Skin of body (tissue), 2 donors: ENCODE measurements around the gene KRT2. TPM values are rescaled to one million over a fixed set of nuclear protein-coding genes. Genes with fewer than 3 reads are reported as not detected.

Experiments
- DNase-seq: peaks from one replicate; lab custom pipeline; 2025; lab: John Stamatoyannopoulos, UW
- total RNA-seq: library from RNA; depleted of rRNA; stranded (reverse); fragments of >200 nt; gene quantifications from one replicate; pipeline ENCODE4 v1.2.3, GENCODE V29; 2014

KRT2 gene
- 12.1 TPM for total RNA-seq

GRCh38 chr12:52651726-52652261 lies at the start of gene KRT2:
TSS of gene KRT2 (minus strand) at chr12:52652211. CDS start at chr12:52652142, 69 bp downstream.
- DNase-seq, result no peak

- DNase-seq, result no peak
Measured at GRCh38 chr12:52701281-52701680, 49.3 kb upstream of the KRT2 start.

GRCh38 chr12:52699960-52700359 lies 47.9 kb upstream of the KRT2 start:
- DNase-seq, result no peak

GRCh38 chr12:52699373-52699772 lies 47.4 kb upstream of the KRT2 start:
- no peak for DNase-seq

- no peak for DNase-seq
Measured at GRCh38 chr12:52698651-52699340, 46.8 kb upstream of the KRT2 start.

- DNase-seq, result no peak
Measured at GRCh38 chr12:52697058-52697582, 45.1 kb upstream of the KRT2 start.

- DNase-seq, result no peak
Measured at GRCh38 chr12:52696588-52696987, 44.6 kb upstream of the KRT2 start.

GRCh38 chr12:52695039-52695438 lies 43.0 kb upstream of the KRT2 start:
- DNase-seq, result no peak

- DNase-seq, result no peak
Measured at GRCh38 chr12:52694151-52694550, 42.1 kb upstream of the KRT2 start.

GRCh38 chr12:52693261-52693660 lies 41.2 kb upstream of the KRT2 start:
- DNase-seq, result no peak

- no peak for DNase-seq
Measured at GRCh38 chr12:52692254-52692653, 40.2 kb upstream of the KRT2 start.

GRCh38 chr12:52691841-52692150 lies 39.8 kb upstream of the KRT2 start:
- DNase-seq, result no peak

- DNase-seq, result no peak
Measured at GRCh38 chr12:52691076-52691840, 39.2 kb upstream of the KRT2 start.

GRCh38 chr12:52690351-52691075 lies 38.5 kb upstream of the KRT2 start:
- no peak for DNase-seq

- DNase-seq, result no peak
Measured at GRCh38 chr12:52689936-52690335, 37.9 kb upstream of the KRT2 start.

GRCh38 chr12:52689239-52689638 lies 37.2 kb upstream of the KRT2 start:
- no peak for DNase-seq

- no peak for DNase-seq
Measured at GRCh38 chr12:52688481-52688880, 36.5 kb upstream of the KRT2 start.

- DNase-seq, result no peak
Measured at GRCh38 chr12:52687497-52688385, 35.7 kb upstream of the KRT2 start.

- DNase-seq, result no peak
Measured at GRCh38 chr12:52686756-52687487, 34.9 kb upstream of the KRT2 start.

- DNase-seq, result no peak
Measured at GRCh38 chr12:52686063-52686462, 34.1 kb upstream of the KRT2 start.
